Gastrocnemius medialis (tissue), 4 donors: Measurements from ENCODE around the gene CLSTN1. TPM values are rescaled to one million over a fixed set of nuclear protein-coding genes. Genes with fewer than 3 reads are reported as not detected.
A peak's percentile ranks its signal among the peaks of the same experiment; 100 is the strongest.
"Not testable (repeated sequence)": the region's sequence is repeated elsewhere in the genome, so short reads cannot be mapped to it uniquely, and the experiment has no call there.

Experiments used
- ATAC-seq, 2 donors: fragments of 150-250 bp; one replicate each; pipeline ENCODE4 v1.9.1; 2016
- DNase-seq, 2 donors: peaks; one replicate each; pipeline ENCODE4 v3.0.0-alpha.2; 2019
- H3K27ac ChIP-seq, 4 donors: fragments of 200-600 bp; sonication (generic); 1 replicate in 1 of 4; 2 replicates in 3 of 4; pipeline ENCODE4 v1.5.1; 2016 to 2018; ENCODE audit warnings: mild to moderate bottlenecking in 2 of 4, moderate library complexity in 1 of 4
- H3K27me3 ChIP-seq, 3 donors: fragments of 200-600 bp; sonication (generic) in 2 of 3; 1 replicate in 1 of 3; 2 replicates in 2 of 3; pipeline versions ENCODE4 v1.5.1 to v1.6.0; 2016 to 2019; ENCODE audit warnings: mild to moderate bottlenecking in 1 of 3, moderate library complexity in 1 of 3
- H3K36me3 ChIP-seq, 2 donors: fragments of 200-600 bp; sonication (generic) in 1 of 2; one replicate each; pipeline ENCODE4 v1.5.1; 2017 to 2018
- H3K4me1 ChIP-seq, 2 donors: fragments of 200-600 bp; sonication (generic) in 1 of 2; one replicate each; pipeline ENCODE4 v1.5.1; 2016 to 2017; ENCODE audit warnings: mild to moderate bottlenecking in 2 of 2
- H3K4me3 ChIP-seq, 4 donors: fragments of 200-600 bp; sonication (generic) in 3 of 4; 1 replicate in 1 of 4; 2 replicates in 3 of 4; pipeline ENCODE4 v1.5.1; 2016 to 2019; ENCODE audit warnings: mild to moderate bottlenecking in 2 of 4
- H3K9me3 ChIP-seq, 3 donors: fragments of 200-600 bp; sonication (generic) in 2 of 3; 1 replicate in 1 of 3; 2 replicates in 2 of 3; pipeline ENCODE4 v1.5.1; 2016 to 2019
- POLR2A ChIP-seq, 2 donors: fragments of 450-650 bp; IDR thresholded peaks; one replicate each; pipeline ENCODE4 v1.6.1; 2017; ENCODE audit warnings: antibody characterized with exemption in 2 of 2, mild to moderate bottlenecking in 2 of 2, moderate library complexity in 2 of 2
- in situ Hi-C, 4 donors: fragments of 200-750 bp; cut with MboI; loops; one replicate each; pipeline versions ENCODE4 v1.15.0 to v1.8.0; 2017; ENCODE audit warnings: low sequenced_read_pairs in 4 of 4
- intact Hi-C: fragments of 100-400 bp; cut with DNase I; formaldehyde crosslinking; loops from one replicate; pipeline ENCODE4 v1.15.1; 2023; ENCODE audit warnings: low total_unique reads
- total RNA-seq, 4 donors: library from RNA; depleted of rRNA; stranded (reverse); fragments of >200 nt; gene quantifications; one replicate each; pipeline versions ENCODE4 v1.1.0 to v1.2.3, GENCODE V29; 2016
- TF ChIP-seq, protein P1 (sequence below), 5 experiments: fragments of 450-650 bp in 3 of 5; fragments of 200-600 bp in 2 of 5; sonication (generic) in 2 of 5; IDR thresholded peaks in 4 of 5; conservative IDR thresholded peaks in 1 of 5; 1 replicate in 4 of 5; 2 replicates in 1 of 5; pipeline ENCODE4 v1.5.1; 2016 to 2019; ENCODE audit warnings: antibody characterized with exemption in 5 of 5, mild to moderate bottlenecking in 3 of 5, moderate library complexity in 3 of 5

CLSTN1 gene
- total RNA-seq, 4 donors from 2014 or later = 8.5 to 25.7 (median 22.0) TPM

GRCh38 chr1:9792156-9793042, 31.4 kb downstream of the CLSTN1 start:
- DNase-seq (peak; percentile 45 to 74), ATAC-seq (peak; percentile 93 to 96)
- peak overlapping the region in 2 of 4 donors; percentile 10 to 31 for H3K4me3 ChIP-seq
- TF ChIP-seq, protein P1, sequence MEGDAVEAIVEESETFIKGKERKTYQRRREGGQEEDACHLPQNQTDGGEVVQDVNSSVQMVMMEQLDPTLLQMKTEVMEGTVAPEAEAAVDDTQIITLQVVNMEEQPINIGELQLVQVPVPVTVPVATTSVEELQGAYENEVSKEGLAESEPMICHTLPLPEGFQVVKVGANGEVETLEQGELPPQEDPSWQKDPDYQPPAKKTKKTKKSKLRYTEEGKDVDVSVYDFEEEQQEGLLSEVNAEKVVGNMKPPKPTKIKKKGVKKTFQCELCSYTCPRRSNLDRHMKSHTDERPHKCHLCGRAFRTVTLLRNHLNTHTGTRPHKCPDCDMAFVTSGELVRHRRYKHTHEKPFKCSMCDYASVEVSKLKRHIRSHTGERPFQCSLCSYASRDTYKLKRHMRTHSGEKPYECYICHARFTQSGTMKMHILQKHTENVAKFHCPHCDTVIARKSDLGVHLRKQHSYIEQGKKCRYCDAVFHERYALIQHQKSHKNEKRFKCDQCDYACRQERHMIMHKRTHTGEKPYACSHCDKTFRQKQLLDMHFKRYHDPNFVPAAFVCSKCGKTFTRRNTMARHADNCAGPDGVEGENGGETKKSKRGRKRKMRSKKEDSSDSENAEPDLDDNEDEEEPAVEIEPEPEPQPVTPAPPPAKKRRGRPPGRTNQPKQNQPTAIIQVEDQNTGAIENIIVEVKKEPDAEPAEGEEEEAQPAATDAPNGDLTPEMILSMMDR (IDR thresholded peaks at IDR 0.05 in 4 of 5, conservative IDR thresholded peaks at IDR 0.05 in 1 of 5) = peak in 2 of 5 experiments; percentile 13 to 21
- no peak for TF ChIP-seq POLR2A (IDR thresholded peaks at IDR 0.05)
- intact Hi-C loops (loop anchor here (1.0 to 10.0 kb wide), 2 partner anchors 33 to 242 kb away; partner anchors contain the start of gene UBE4B), in situ Hi-C loops (no loop called here)
- H3K9me3 ChIP-seq = no peaks in the 10 kb centered on the region
- H3K4me1 ChIP-seq = peaks cover 31 to 38% of the 10 kb centered on the region in 2 donors
- no peaks in the 10 kb centered on the region for H3K36me3 ChIP-seq
- peak overlapping the region; percentile 61 to 79 (median 72) for H3K27ac ChIP-seq
- no peaks in the 10 kb centered on the region for H3K27me3 ChIP-seq

DNA sequence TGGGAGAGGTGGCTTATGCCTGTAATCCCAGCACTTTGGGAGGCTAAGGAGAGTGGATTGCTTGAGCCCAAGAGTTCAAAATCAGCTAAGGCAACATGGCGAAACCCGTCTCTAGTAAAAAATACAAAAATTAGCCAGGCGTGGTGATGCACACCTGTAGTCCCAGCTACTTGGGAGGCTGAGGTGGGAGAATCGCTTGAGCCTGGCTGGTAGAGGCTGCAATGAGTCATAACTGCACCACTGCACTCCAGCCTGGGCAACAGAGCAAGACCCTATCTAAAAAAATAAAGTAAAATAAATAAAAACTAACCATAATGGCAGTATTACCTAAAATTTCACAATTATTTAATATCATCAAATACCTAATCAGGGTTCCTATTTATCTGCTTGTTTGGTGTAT, 34.1 kb downstream of the CLSTN1 start:
- ATAC-seq = not testable (repeated sequence)
- intact Hi-C loops (loop anchor here (10.0 kb wide), 1 partner anchor 245 kb away; the partner anchor contains the start of gene UBE4B), in situ Hi-C loops (loop anchor here in 3 of 4 donors (5.0 to 10.0 kb wide), 2 partner anchors 75 to 78 kb away; no protein-coding TSS in a partner anchor)

DNA sequence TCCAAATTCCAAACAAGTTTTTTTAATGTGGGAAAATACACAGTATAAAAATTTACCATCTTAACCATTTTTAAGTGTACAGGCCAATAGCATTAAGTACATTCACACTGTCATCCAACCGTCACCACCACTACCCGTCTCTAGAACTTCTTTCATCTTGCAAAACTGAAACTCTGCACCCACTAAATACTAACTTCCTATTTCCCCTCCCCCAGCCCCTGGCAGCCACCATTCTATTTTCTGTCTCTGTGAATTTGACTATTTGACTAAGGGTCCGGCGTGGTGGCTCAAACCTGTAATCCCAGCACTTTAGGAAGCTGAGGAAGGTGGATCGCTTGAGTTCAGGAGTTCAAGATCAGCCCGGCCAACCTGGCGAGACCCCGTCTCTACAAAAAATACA, 36.1 kb downstream of the CLSTN1 start:
- ATAC-seq (no peak), DNase-seq (no peak)
- no peaks in the 10 kb centered on the region for H3K36me3 ChIP-seq
- H3K27ac ChIP-seq = no peak overlapping the region
- H3K9me3 ChIP-seq = no peaks in the 10 kb centered on the region
- H3K4me1 ChIP-seq = peaks cover 13 to 15% of the 10 kb centered on the region in 2 donors
- no peak overlapping the region for H3K4me3 ChIP-seq
- intact Hi-C loops = no loop called here
- in situ Hi-C loops = loop anchor here in 3 of 4 donors (5.0 to 10.0 kb wide), 2 partner anchors 77 to 80 kb away; no protein-coding TSS in a partner anchor
- H3K27me3 ChIP-seq = no peaks in the 10 kb centered on the region
- TF ChIP-seq, protein P1 (IDR thresholded peaks at IDR 0.05 in 4 of 5, conservative IDR thresholded peaks at IDR 0.05 in 1 of 5) = no peak
- no peak for TF ChIP-seq POLR2A (IDR thresholded peaks at IDR 0.05)

More for the DNA sequence above, 34.1 kb downstream of the CLSTN1 start:
- not testable (repeated sequence) for H3K4me3 ChIP-seq, H3K9me3 ChIP-seq, H3K36me3 ChIP-seq, H3K27me3 ChIP-seq, H3K27ac ChIP-seq, DNase-seq
- H3K4me1 ChIP-seq = peaks cover 22 to 26% of the 10 kb centered on the region in 2 donors

DNA sequence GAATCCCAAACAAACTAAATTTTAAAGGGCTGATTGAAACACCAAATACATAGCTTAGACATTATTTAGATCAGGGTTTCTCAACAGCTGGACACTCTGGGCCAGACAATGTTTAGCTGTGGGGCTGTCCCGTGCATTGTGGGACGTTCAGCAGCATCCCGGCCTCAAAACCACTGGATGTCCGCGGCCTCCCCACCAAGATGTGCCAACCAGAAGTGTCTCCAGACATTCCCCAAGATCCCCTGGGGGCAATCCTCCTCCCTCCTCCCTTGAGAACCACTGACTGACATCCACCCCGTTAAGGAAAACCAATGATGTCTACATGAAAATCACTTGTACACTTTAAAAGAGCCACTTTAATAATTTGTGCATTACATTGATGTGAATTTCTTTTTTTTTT, 38.4 kb downstream of the CLSTN1 start:
- H3K4me1 ChIP-seq = no peaks in the 10 kb centered on the region
- intact Hi-C loops = no loop called here
- H3K36me3 ChIP-seq = no peaks in the 10 kb centered on the region
- H3K9me3 ChIP-seq = no peaks in the 10 kb centered on the region
- ATAC-seq = no peak
- DNase-seq = no peak
- no peak overlapping the region for H3K27ac ChIP-seq
- no peak overlapping the region for H3K4me3 ChIP-seq
- in situ Hi-C loops = loop anchor here in 3 of 4 donors (5.0 to 10.0 kb wide), 2 partner anchors 79 to 82 kb away; no protein-coding TSS in a partner anchor
- TF ChIP-seq POLR2A (IDR thresholded peaks at IDR 0.05) = no peak
- TF ChIP-seq, protein P1 (IDR thresholded peaks at IDR 0.05 in 4 of 5, conservative IDR thresholded peaks at IDR 0.05 in 1 of 5) = no peak
- no peaks in the 10 kb centered on the region for H3K27me3 ChIP-seq
